Calu3 (cell line): Measurements from ENCODE around the gene ABCA6. TPM values are rescaled to one million over a fixed set of nuclear protein-coding genes. Genes with fewer than 3 reads are reported as not detected.

Experiments used
- BruUV-seq: library from RNA; stranded (reverse); fragments of 400-500 nt; replicated peaks from 2 replicates; lab custom pipeline; 2021; lab: Mats Ljungman, UMichigan
- CTCF ChIA-PET: fragments of 300-600 bp; sonication (Branson Sonifier 250); formaldehyde crosslinking; loops from one replicate; lab custom pipeline; 2022; ENCODE audit warnings: antibody characterized with exemption; lab: Charles Lee
- DNase-seq: peaks from one replicate; pipeline ENCODE4 v3.0.0; 2022
- H3K27ac Mint-ChIP-seq: one replicate; pipeline ENCODE4 v1.8.0; 2022; ENCODE audit warnings: mixed read lengths; ENCODE audit not compliant: unreplicated experiment
- H3K27me3 Mint-ChIP-seq: one replicate; pipeline ENCODE4 v1.8.0; 2022; ENCODE audit warnings: mixed read lengths; ENCODE audit not compliant: unreplicated experiment
- H3K36me3 Mint-ChIP-seq: one replicate; pipeline ENCODE4 v1.8.0; 2022; ENCODE audit warnings: mild to moderate bottlenecking, moderate library complexity, mixed read lengths; ENCODE audit not compliant: insufficient read depth, unreplicated experiment
- H3K4me1 Mint-ChIP-seq: one replicate; pipeline ENCODE4 v1.8.0; 2022; ENCODE audit warnings: mild to moderate bottlenecking, low read depth, mixed read lengths; ENCODE audit not compliant: unreplicated experiment
- H3K4me3 Mint-ChIP-seq: one replicate; pipeline ENCODE4 v1.8.0; 2022; ENCODE audit warnings: mild to moderate bottlenecking, low read depth, moderate library complexity, mixed read lengths; ENCODE audit not compliant: unreplicated experiment
- H3K9me3 Mint-ChIP-seq: one replicate; pipeline ENCODE4 v1.8.0; 2022; ENCODE audit warnings: low read depth, mixed read lengths; ENCODE audit not compliant: unreplicated experiment
- intact Hi-C: fragments of 100-400 bp; cut with micrococcal nuclease; formaldehyde crosslinking; loops from one replicate; pipeline ENCODE4 v1.10.0; 2022; ENCODE audit not compliant: unreplicated experiment
- total RNA-seq: library from RNA; stranded (reverse); gene quantifications from 2 replicates; pipeline ENCODE4 v1.2.3, GENCODE V29; 2022
- TF ChIP-seq, protein P1 (sequence below): fragments of 200-600 bp; IDR thresholded peaks from one replicate; pipeline ENCODE4 v1.8.0; 2022; ENCODE audit warnings: antibody characterized with exemption; ENCODE audit not compliant: unreplicated experiment

ABCA6 gene
- total RNA-seq, 1 experiment from 2014 or later, result not detected

DNA sequence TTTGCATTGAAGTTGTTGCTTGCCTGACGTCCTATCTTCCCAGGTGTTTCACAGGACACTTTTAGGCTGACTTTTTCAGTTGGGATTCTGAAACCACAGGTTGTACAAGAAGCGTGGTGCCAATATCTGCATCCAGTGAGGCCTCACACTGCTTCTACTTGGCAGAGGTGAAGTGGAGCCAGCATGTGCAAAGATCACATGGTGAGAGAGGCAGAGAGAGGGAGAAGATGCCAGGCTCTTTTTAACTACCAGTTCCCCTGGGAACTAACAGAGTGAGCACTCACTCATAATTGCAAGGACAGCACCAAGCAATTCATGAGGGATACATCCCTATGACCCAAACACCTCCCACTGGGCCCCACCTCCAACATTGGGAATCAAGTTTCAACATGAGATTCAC, 5.8 kb upstream of the ABCA6 start:
- Mint-ChIP-seq H3K9me3 (peaks cover 4% of the 10 kb centered on the region), H3K27ac (no peak overlapping the region), H3K36me3 (no peaks in the 10 kb centered on the region), H3K4me1 (peaks cover under 1% of the 10 kb centered on the region), H3K4me3 (no peak overlapping the region), H3K27me3 (no peaks in the 10 kb centered on the region)
- no TSS peak for BruUV-seq
- TF ChIP-seq, protein P1, sequence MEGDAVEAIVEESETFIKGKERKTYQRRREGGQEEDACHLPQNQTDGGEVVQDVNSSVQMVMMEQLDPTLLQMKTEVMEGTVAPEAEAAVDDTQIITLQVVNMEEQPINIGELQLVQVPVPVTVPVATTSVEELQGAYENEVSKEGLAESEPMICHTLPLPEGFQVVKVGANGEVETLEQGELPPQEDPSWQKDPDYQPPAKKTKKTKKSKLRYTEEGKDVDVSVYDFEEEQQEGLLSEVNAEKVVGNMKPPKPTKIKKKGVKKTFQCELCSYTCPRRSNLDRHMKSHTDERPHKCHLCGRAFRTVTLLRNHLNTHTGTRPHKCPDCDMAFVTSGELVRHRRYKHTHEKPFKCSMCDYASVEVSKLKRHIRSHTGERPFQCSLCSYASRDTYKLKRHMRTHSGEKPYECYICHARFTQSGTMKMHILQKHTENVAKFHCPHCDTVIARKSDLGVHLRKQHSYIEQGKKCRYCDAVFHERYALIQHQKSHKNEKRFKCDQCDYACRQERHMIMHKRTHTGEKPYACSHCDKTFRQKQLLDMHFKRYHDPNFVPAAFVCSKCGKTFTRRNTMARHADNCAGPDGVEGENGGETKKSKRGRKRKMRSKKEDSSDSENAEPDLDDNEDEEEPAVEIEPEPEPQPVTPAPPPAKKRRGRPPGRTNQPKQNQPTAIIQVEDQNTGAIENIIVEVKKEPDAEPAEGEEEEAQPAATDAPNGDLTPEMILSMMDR, result no peak
- intact Hi-C loops, result no loop called here
- CTCF ChIA-PET, result no interaction called here
- no peak for DNase-seq

DNA sequence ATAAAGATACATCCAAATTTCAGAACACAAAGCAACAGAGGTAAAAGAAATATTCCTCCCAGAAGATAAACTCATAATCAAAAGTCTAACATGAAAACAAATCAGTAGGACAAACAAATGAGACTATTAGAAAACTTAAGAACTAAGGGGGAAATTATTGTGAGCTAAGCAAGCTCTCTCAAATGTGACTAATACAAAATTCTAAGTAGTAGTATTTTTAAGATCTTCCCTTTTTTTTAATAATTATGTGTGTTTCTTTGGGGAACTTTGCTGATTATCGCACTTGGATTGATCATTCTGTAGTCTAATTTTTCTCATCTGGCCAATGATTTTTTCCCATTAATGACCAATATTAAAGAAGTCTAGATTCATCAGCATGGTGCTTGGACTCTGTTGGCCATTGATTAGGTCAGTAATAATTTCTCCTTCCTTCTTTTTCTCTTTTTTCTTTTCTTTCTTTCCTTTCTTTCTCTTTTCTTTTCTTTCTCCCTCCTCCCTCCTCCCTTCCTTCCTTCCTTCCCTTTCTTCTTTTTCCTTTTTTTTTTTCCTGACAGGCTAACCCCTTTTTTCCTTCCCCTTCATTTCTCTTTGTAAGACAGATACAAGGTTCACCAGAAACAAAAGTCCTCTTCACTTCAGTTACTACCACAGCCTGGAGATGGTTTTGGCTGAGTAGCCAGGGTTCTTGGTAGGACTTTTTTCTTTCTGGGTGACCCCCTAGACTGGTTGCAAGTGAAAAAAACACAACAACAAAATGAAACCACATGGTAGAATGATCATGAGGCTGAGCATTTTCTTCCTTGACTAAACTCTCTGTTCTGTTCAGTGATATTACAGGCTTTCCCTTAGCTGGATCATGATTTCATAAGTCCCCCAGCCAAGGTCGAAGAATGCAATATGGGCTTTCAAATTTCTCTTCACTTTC, 2.9 kb upstream of the ABCA6 start:
- no peaks in the 10 kb centered on the region for H3K9me3 Mint-ChIP-seq
- H3K36me3 Mint-ChIP-seq, result no peaks in the 10 kb centered on the region
- H3K27me3 Mint-ChIP-seq, result no peaks in the 10 kb centered on the region
- DNase-seq, result no peak
- TF ChIP-seq, protein P1, result no peak
- intact Hi-C loops, result no loop called here
- no peak overlapping the region for H3K27ac Mint-ChIP-seq
- CTCF ChIA-PET, result no interaction called here
- no peak overlapping the region for H3K4me3 Mint-ChIP-seq
- no TSS peak for BruUV-seq
- peaks cover 12% of the 10 kb centered on the region for H3K4me1 Mint-ChIP-seq

DNA sequence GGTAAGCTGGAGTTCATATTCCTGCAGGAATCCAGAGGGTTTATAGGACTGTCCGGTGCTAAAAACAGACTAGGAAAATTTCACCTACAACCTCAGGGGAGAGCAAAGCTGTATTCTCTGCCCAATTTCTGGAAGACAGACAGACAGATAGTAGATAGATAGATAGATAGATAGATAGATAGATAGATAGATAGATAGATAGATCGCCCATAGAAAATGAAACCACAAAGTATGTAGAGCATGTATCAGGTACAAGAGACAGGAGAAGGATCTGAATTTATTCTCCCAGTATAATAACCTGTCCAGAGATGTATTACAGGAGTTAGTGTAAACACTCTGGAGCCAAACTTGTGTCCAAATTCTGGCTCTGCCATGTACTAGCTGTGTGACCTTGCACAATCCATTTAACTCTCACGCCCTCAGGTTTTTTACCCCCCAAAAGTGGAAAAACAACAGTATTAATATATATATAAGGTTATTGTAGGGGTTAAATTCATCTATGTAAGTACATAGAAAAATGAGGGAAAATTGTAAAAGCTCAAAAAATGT, 2.1 kb upstream of the ABCA6 start:
- TF ChIP-seq, protein P1, result no peak
- CTCF ChIA-PET, result interaction anchor here (0.7 kb wide), 1 partner anchor 22 kb away, joined by 3 read pairs; no protein-coding TSS in a partner anchor
- intact Hi-C loops, result no loop called here
- no TSS peak for BruUV-seq
- Mint-ChIP-seq H3K36me3 (no peaks in the 10 kb centered on the region), H3K4me1 (peaks cover 12% of the 10 kb centered on the region), H3K9me3 (no peaks in the 10 kb centered on the region), H3K27ac (no peak overlapping the region), H3K4me3 (no peak overlapping the region), H3K27me3 (no peaks in the 10 kb centered on the region)
- no peak for DNase-seq

DNA sequence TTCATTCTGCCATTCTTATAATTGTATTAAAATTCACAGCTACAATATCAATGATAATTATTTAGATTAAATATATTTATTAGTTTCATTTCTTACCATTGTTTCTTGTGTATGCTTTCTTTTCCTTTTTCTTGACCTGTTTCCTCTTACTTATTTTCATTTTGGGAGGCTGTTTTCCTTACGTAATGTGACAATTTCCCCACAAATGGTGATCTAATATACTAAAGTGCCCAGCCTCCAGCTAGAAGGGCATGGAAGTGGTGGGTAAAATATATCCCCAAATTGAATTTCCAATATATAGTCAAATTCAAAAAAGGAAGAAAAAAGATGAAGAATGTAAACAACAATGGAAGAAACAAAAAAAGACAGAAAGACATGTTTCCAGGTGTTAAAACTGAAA, 1.5 kb upstream of the ABCA6 start:
- H3K4me1 Mint-ChIP-seq, result peaks cover 12% of the 10 kb centered on the region
- H3K27ac Mint-ChIP-seq, result no peak overlapping the region
- TF ChIP-seq, protein P1, result no peak
- H3K36me3 Mint-ChIP-seq, result no peaks in the 10 kb centered on the region
- H3K9me3 Mint-ChIP-seq, result no peaks in the 10 kb centered on the region
- H3K27me3 Mint-ChIP-seq, result no peaks in the 10 kb centered on the region
- DNase-seq, result no peak
- intact Hi-C loops, result no loop called here
- CTCF ChIA-PET, result interaction anchor here (0.7 to 1.4 kb wide), 2 partner anchors 23 to 37 kb away, joined by 3 read pairs; no protein-coding TSS in a partner anchor
- BruUV-seq, result no TSS peak
- no peak overlapping the region for H3K4me3 Mint-ChIP-seq
